ENCODE measurements around the gene SNX24. TPM values are rescaled to one million over a fixed set of nuclear protein-coding genes. Genes with fewer than 3 reads are reported as not detected.

Gene SNX24
- total RNA-seq, 1 experiment from 2014 or later = 23.5 TPM

GRCh38 chr5:122954719-122955118 is 109.3 kb downstream of the SNX24 start:
- CTCF ChIA-PET = no interaction called here
- Mint-ChIP-seq H3K36me3 (ENCODE audit: insufficient read depth, unreplicated experiment) (no peaks in the 10 kb centered on the region), H3K4me3 (ENCODE audit: low read depth, unreplicated experiment) (no peak overlapping the region), H3K27ac (ENCODE audit: unreplicated experiment) (no peak overlapping the region), H3K27me3 (ENCODE audit: unreplicated experiment) (no peaks in the 10 kb centered on the region), H3K4me1 (ENCODE audit: low read depth, unreplicated experiment) (peaks cover 8% of the 10 kb centered on the region), H3K9me3 (ENCODE audit: low read depth, unreplicated experiment) (peaks cover 3% of the 10 kb centered on the region)
- no peak for TF ChIP-seq CTCF (IDR thresholded peaks at IDR 0.05; ENCODE audit: unreplicated experiment)
- no peak for DNase-seq
- BruUV-seq (replicated peaks) = no TSS peak
- intact Hi-C loops (cut with micrococcal nuclease; ENCODE audit: unreplicated experiment) = no loop called here

- no peak for TF ChIP-seq CTCF (IDR thresholded peaks at IDR 0.05; ENCODE audit: unreplicated experiment)
- intact Hi-C loops (cut with micrococcal nuclease; ENCODE audit: unreplicated experiment) = no loop called here
- no peak overlapping the region for H3K4me3 Mint-ChIP-seq (ENCODE audit: low read depth, unreplicated experiment)
- no TSS peak for BruUV-seq (replicated peaks)
- no peaks in the 10 kb centered on the region for H3K36me3 Mint-ChIP-seq (ENCODE audit: insufficient read depth, unreplicated experiment)
- no peaks in the 10 kb centered on the region for H3K27me3 Mint-ChIP-seq (ENCODE audit: unreplicated experiment)
- H3K27ac Mint-ChIP-seq (ENCODE audit: unreplicated experiment) = no peak overlapping the region
- DNase-seq = no peak
- no peaks in the 10 kb centered on the region for H3K4me1 Mint-ChIP-seq (ENCODE audit: low read depth, unreplicated experiment)
- CTCF ChIA-PET = no interaction called here
- H3K9me3 Mint-ChIP-seq (ENCODE audit: low read depth, unreplicated experiment) = peaks cover 3% of the 10 kb centered on the region
Measured at GRCh38 chr5:122957457-122957856, 112.0 kb downstream of the SNX24 start.

GRCh38 chr5:122959740-122960445 is 114.5 kb downstream of the SNX24 start:
- BruUV-seq (replicated peaks) = no TSS peak
- no peaks in the 10 kb centered on the region for H3K4me1 Mint-ChIP-seq (ENCODE audit: low read depth, unreplicated experiment)
- no peaks in the 10 kb centered on the region for H3K27me3 Mint-ChIP-seq (ENCODE audit: unreplicated experiment)
- CTCF ChIA-PET = no interaction called here
- peaks cover 3% of the 10 kb centered on the region for H3K9me3 Mint-ChIP-seq (ENCODE audit: low read depth, unreplicated experiment)
- intact Hi-C loops (cut with micrococcal nuclease; ENCODE audit: unreplicated experiment) = no loop called here
- DNase-seq = no peak
- H3K36me3 Mint-ChIP-seq (ENCODE audit: insufficient read depth, unreplicated experiment) = no peaks in the 10 kb centered on the region
- no peak overlapping the region for H3K4me3 Mint-ChIP-seq (ENCODE audit: low read depth, unreplicated experiment)
- no peak for TF ChIP-seq CTCF (IDR thresholded peaks at IDR 0.05; ENCODE audit: unreplicated experiment)
- no peak overlapping the region for H3K27ac Mint-ChIP-seq (ENCODE audit: unreplicated experiment)

- no peaks in the 10 kb centered on the region for H3K27me3 Mint-ChIP-seq (ENCODE audit: unreplicated experiment)
- TF ChIP-seq CTCF (IDR thresholded peaks at IDR 0.05; ENCODE audit: unreplicated experiment) = no peak
- intact Hi-C loops (cut with micrococcal nuclease; ENCODE audit: unreplicated experiment) = no loop called here
- no peak for DNase-seq
- H3K27ac Mint-ChIP-seq (ENCODE audit: unreplicated experiment) = no peak overlapping the region
- BruUV-seq (replicated peaks) = no TSS peak
- H3K4me1 Mint-ChIP-seq (ENCODE audit: low read depth, unreplicated experiment) = no peaks in the 10 kb centered on the region
- H3K4me3 Mint-ChIP-seq (ENCODE audit: low read depth, unreplicated experiment) = no peak overlapping the region
- CTCF ChIA-PET = no interaction called here
- no peaks in the 10 kb centered on the region for H3K36me3 Mint-ChIP-seq (ENCODE audit: insufficient read depth, unreplicated experiment)
- no peaks in the 10 kb centered on the region for H3K9me3 Mint-ChIP-seq (ENCODE audit: low read depth, unreplicated experiment)
Measured at GRCh38 chr5:122963305-122963704, 117.9 kb downstream of the SNX24 start.
